Measurements from ENCODE around the gene PIPOX. TPM values are rescaled to one million over a fixed set of nuclear protein-coding genes. Genes with fewer than 3 reads are reported as not detected.

Gene PIPOX
- total and polyA plus RNA-seq, 2 experiments from 2014 or later, result not detected

- Histone ChIP-seq H4K20me1 (ENCODE audit: insufficient read depth) (no peaks in the 10 kb centered on the region), H3K4me3 (no peak overlapping the region), H3F3A (ENCODE audit: insufficient read depth) (0 out of 2 replicates have a peak, but pooled peaks cover 3% of the 10 kb centered on the region), H3K9me3 (ENCODE audit: low read depth) (no peaks in the 10 kb centered on the region), H2AFZ (no peak overlapping the region), H3K79me2 (ENCODE audit: insufficient read depth) (no peaks in the 10 kb centered on the region), H3K4me1 (ENCODE audit: insufficient read depth) (no peaks in the 10 kb centered on the region), H3K9me2 (ENCODE audit: insufficient read depth) (no peaks in the 10 kb centered on the region), H3K4me2 (ENCODE audit: unreplicated experiment) (no peak overlapping the region), H3K27ac (no peak overlapping the region), H3K27me3 (replicated peaks; ENCODE audit: insufficient read depth) (no peaks in the 10 kb centered on the region; the same call in 1 of the 2 replicates), H3K9ac (no peak overlapping the region), H3K36me3 (ENCODE audit: low read depth) (no peaks in the 10 kb centered on the region)
- no peak for DNase-seq
- 61 to 70% methylated on average over 7 of the region's 7 CpGs for WGBS, 2 experiments (ENCODE audit: low coverage in 1 of 2, low lambda C conversion rate in 2 of 2, missing lambda C conversion rate in 2 of 2)
- TF ChIP-seq EZH2phosphoT487 (IDR thresholded peaks at IDR 0.05; ENCODE audit: insufficient read depth, low read depth), result no peak
- TF ChIP-seq EZH2 (IDR thresholded peaks at IDR 0.05; ENCODE audit: insufficient read depth, poor library complexity, severe bottlenecking), result no peak
- in situ Hi-C loops (cut with MboI), result no loop called here
These were observed 21.1 kb downstream of the PIPOX start for GRCh38 chr17:29063992-29064391.

- Histone ChIP-seq H2AFZ (no peak overlapping the region), H3K4me3 (no peak overlapping the region), H3K27me3 (replicated peaks; ENCODE audit: insufficient read depth) (peaks cover 7% of the 10 kb centered on the region; the same call in 1 of the 2 replicates), H3K9me3 (ENCODE audit: low read depth) (no peaks in the 10 kb centered on the region), H3K27ac (no peak overlapping the region), H3K4me1 (ENCODE audit: insufficient read depth) (no peaks in the 10 kb centered on the region), H3K79me2 (ENCODE audit: insufficient read depth) (no peaks in the 10 kb centered on the region), H4K20me1 (ENCODE audit: insufficient read depth) (no peaks in the 10 kb centered on the region), H3F3A (ENCODE audit: insufficient read depth) (0 out of 2 replicates have a peak, but pooled peaks cover 3% of the 10 kb centered on the region), H3K9ac (no peak overlapping the region), H3K36me3 (ENCODE audit: low read depth) (no peaks in the 10 kb centered on the region), H3K4me2 (ENCODE audit: unreplicated experiment) (no peak overlapping the region), H3K9me2 (ENCODE audit: insufficient read depth) (no peaks in the 10 kb centered on the region)
- no peak for DNase-seq
- no peak for TF ChIP-seq EZH2 (IDR thresholded peaks at IDR 0.05; ENCODE audit: insufficient read depth, poor library complexity, severe bottlenecking)
- TF ChIP-seq EZH2phosphoT487 (IDR thresholded peaks at IDR 0.05; ENCODE audit: insufficient read depth, low read depth), result no peak
- WGBS, 2 experiments (ENCODE audit: low coverage in 1 of 2, low lambda C conversion rate in 2 of 2, missing lambda C conversion rate in 2 of 2), result 66 to 70% methylated on average over 7 of the region's 7 CpGs
- in situ Hi-C loops (cut with MboI), result no loop called here
These were observed 23.1 kb downstream of the PIPOX start for GRCh38 chr17:29066047-29066446.

- TF ChIP-seq EZH2phosphoT487 (IDR thresholded peaks at IDR 0.05; ENCODE audit: insufficient read depth, low read depth), result no peak
- TF ChIP-seq EZH2 (IDR thresholded peaks at IDR 0.05; ENCODE audit: insufficient read depth, poor library complexity, severe bottlenecking), result no peak
- no peaks in the 10 kb centered on the region for H3K9me2 ChIP-seq (ENCODE audit: insufficient read depth)
- no peak overlapping the region for H3K27ac ChIP-seq
- no peak overlapping the region for H2AFZ ChIP-seq
- H3K27me3 ChIP-seq (replicated peaks; ENCODE audit: insufficient read depth), result peaks cover 9% of the 10 kb centered on the region; the same call in 1 of the 2 replicates
- no peaks in the 10 kb centered on the region for H4K20me1 ChIP-seq (ENCODE audit: insufficient read depth)
- no peaks in the 10 kb centered on the region for H3K79me2 ChIP-seq (ENCODE audit: insufficient read depth)
- 0 out of 2 replicates have a peak, but pooled peaks cover 3% of the 10 kb centered on the region for H3F3A ChIP-seq (ENCODE audit: insufficient read depth)
- H3K9ac ChIP-seq, result no peak overlapping the region
- H3K4me2 ChIP-seq (ENCODE audit: unreplicated experiment), result no peak overlapping the region
- H3K36me3 ChIP-seq (ENCODE audit: low read depth), result no peaks in the 10 kb centered on the region
- in situ Hi-C loops (cut with MboI), result no loop called here
- H3K4me1 ChIP-seq (ENCODE audit: insufficient read depth), result no peaks in the 10 kb centered on the region
- H3K9me3 ChIP-seq (ENCODE audit: low read depth), result no peaks in the 10 kb centered on the region
- DNase-seq, result no peak
- no peak overlapping the region for H3K4me3 ChIP-seq
- WGBS, 2 experiments (ENCODE audit: low coverage in 1 of 2, low lambda C conversion rate in 2 of 2, missing lambda C conversion rate in 2 of 2), result 53 to 57% methylated on average over 7 of the region's 7 CpGs
These were observed 23.7 kb downstream of the PIPOX start for GRCh38 chr17:29066606-29067005.

GRCh38 chr17:29068818-29069217, 25.9 kb downstream of the PIPOX start:
- peak; percentile 23 for DNase-seq
- Histone ChIP-seq H3K79me2 (ENCODE audit: insufficient read depth) (no peaks in the 10 kb centered on the region), H3K27ac (no peak overlapping the region), H2AFZ (no peak overlapping the region), H3K27me3 (replicated peaks; ENCODE audit: insufficient read depth) (peaks cover 9% of the 10 kb centered on the region; the same call in 1 of the 2 replicates), H3K4me3 (no peak overlapping the region), H3K4me1 (ENCODE audit: insufficient read depth) (no peaks in the 10 kb centered on the region), H4K20me1 (ENCODE audit: insufficient read depth) (no peaks in the 10 kb centered on the region), H3F3A (ENCODE audit: insufficient read depth) (0 out of 2 replicates have a peak, but pooled peaks cover 3% of the 10 kb centered on the region), H3K4me2 (ENCODE audit: unreplicated experiment) (no peak overlapping the region), H3K36me3 (ENCODE audit: low read depth) (no peaks in the 10 kb centered on the region), H3K9me2 (ENCODE audit: insufficient read depth) (no peaks in the 10 kb centered on the region), H3K9ac (no peak overlapping the region), H3K9me3 (ENCODE audit: low read depth) (no peaks in the 10 kb centered on the region)
- in situ Hi-C loops (cut with MboI), result no loop called here
- WGBS, 2 experiments (ENCODE audit: low coverage in 1 of 2, low lambda C conversion rate in 2 of 2, missing lambda C conversion rate in 2 of 2), result 62 to 65% methylated on average over 10 of the region's 10 CpGs
- TF ChIP-seq EZH2phosphoT487 (IDR thresholded peaks at IDR 0.05; ENCODE audit: insufficient read depth, low read depth) (no peak), EZH2 (IDR thresholded peaks at IDR 0.05; ENCODE audit: insufficient read depth, poor library complexity, severe bottlenecking) (no peak)
